KMS-11 (cell line): ENCODE measurements around the gene MRPL12.

Experiments used
- H2AFZ ChIP-seq: fragments of 200-600 bp; sonication (generic); 2 replicates; pipeline ENCODE4 v1.6.1; 2016; ENCODE audit warnings: antibody characterized with exemption, mixed run types, low read depth
- H3K27ac ChIP-seq: fragments of 200-600 bp; sonication (generic); 2 replicates; pipeline ENCODE4 v1.6.1; 2016; ENCODE audit warnings: mild to moderate bottlenecking, mixed run types
- H3K27me3 ChIP-seq: fragments of 200-600 bp; sonication (generic); 2 replicates; pipeline ENCODE4 v1.6.1; 2017; ENCODE audit warnings: mild to moderate bottlenecking, low read depth, mixed run types, moderate library complexity; ENCODE audit not compliant: insufficient read depth
- H3K36me3 ChIP-seq: fragments of 200-600 bp; sonication (generic); 2 replicates; pipeline ENCODE4 v1.6.1; 2017; ENCODE audit warnings: mild to moderate bottlenecking, mixed run types; ENCODE audit not compliant: insufficient read depth
- H3K4me1 ChIP-seq: fragments of 200-600 bp; sonication (generic); 2 replicates; pipeline ENCODE4 v1.6.1; 2016; ENCODE audit warnings: mild to moderate bottlenecking, low read depth, mixed run types; ENCODE audit not compliant: poor library complexity, severe bottlenecking
- H3K4me2 ChIP-seq: fragments of 200-600 bp; sonication (generic); 2 replicates; pipeline ENCODE4 v1.7.0; 2016; ENCODE audit warnings: mild to moderate bottlenecking, mixed run types
- H3K4me3 ChIP-seq: fragments of 200-600 bp; sonication (generic); IDR thresholded peaks from 2 replicates; pipeline ENCODE4 v1.6.1; 2017; ENCODE audit warnings: low read depth, low read length, mixed read lengths; ENCODE audit not compliant: insufficient read depth
- H3K79me2 ChIP-seq: fragments of 200-600 bp; sonication (generic); 2 replicates; pipeline ENCODE4 v1.6.1; 2016; ENCODE audit warnings: low read depth, mixed run types; ENCODE audit not compliant: insufficient read depth
- H3K9ac ChIP-seq: fragments of 200-600 bp; sonication (generic); 2 replicates; pipeline ENCODE4 v1.6.1; 2016; ENCODE audit warnings: mild to moderate bottlenecking, mixed run types
- H4K20me1 ChIP-seq: fragments of 200-600 bp; sonication (generic); 2 replicates; pipeline ENCODE4 v1.6.1; 2016; ENCODE audit warnings: mild to moderate bottlenecking, mixed run types; ENCODE audit not compliant: insufficient read depth
- TF ChIP-seq, protein P1 (sequence below): fragments of 200-600 bp; sonication (generic); conservative IDR thresholded peaks from 2 replicates; pipeline ENCODE4 v1.6.1; 2017; ENCODE audit warnings: low read depth, mild to moderate bottlenecking, antibody characterized with exemption, low read length, moderate library complexity, mixed read lengths

MRPL12 gene

DNA sequence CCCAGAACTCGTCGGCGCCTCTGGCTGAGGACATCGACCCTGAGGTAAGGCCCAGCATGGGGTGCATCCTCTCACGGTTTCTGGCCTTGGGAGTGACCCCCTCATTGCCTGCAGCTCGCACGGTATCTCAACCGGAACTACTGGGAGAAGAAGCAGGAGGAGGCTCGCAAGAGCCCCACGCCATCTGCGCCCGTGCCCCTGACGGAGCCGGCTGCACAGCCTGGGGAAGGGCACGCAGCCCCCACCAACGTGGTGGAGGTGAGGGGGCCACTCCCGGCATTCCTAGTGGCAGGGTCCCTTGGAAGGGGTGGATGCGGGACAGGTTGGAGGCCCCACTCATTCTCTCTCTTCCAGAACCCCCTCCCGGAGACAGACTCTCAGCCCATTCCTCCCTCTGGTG is 8.4 kb upstream of the MRPL12 start:
- Histone ChIP-seq H3K4me1 (no peaks in the 10 kb centered on the region), H3K4me2 (no peak overlapping the region), H3K4me3 (no peak overlapping the region), H3K9ac (no peak overlapping the region), H3K27ac (no peak overlapping the region), H3K27me3 (no peaks in the 10 kb centered on the region), H2AFZ (no peak overlapping the region), H4K20me1 (no peaks in the 10 kb centered on the region), H3K36me3 (no peaks in the 10 kb centered on the region; the same call in 1 of the 2 replicates), H3K79me2 (peaks cover 10% of the 10 kb centered on the region; the same call in 1 of the 2 replicates)
- TF ChIP-seq, protein P1, sequence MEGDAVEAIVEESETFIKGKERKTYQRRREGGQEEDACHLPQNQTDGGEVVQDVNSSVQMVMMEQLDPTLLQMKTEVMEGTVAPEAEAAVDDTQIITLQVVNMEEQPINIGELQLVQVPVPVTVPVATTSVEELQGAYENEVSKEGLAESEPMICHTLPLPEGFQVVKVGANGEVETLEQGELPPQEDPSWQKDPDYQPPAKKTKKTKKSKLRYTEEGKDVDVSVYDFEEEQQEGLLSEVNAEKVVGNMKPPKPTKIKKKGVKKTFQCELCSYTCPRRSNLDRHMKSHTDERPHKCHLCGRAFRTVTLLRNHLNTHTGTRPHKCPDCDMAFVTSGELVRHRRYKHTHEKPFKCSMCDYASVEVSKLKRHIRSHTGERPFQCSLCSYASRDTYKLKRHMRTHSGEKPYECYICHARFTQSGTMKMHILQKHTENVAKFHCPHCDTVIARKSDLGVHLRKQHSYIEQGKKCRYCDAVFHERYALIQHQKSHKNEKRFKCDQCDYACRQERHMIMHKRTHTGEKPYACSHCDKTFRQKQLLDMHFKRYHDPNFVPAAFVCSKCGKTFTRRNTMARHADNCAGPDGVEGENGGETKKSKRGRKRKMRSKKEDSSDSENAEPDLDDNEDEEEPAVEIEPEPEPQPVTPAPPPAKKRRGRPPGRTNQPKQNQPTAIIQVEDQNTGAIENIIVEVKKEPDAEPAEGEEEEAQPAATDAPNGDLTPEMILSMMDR: no peak

GRCh38 chr17:81695211-81695610 is 8.0 kb upstream of the MRPL12 start:
- Histone ChIP-seq H3K4me3 (no peak overlapping the region), H4K20me1 (no peaks in the 10 kb centered on the region), H3K79me2 (peaks cover 11% of the 10 kb centered on the region; the same call in 1 of the 2 replicates), H3K4me2 (no peak overlapping the region), H3K36me3 (no peaks in the 10 kb centered on the region; the same call in 1 of the 2 replicates), H3K9ac (no peak overlapping the region), H3K4me1 (no peaks in the 10 kb centered on the region), H3K27me3 (no peaks in the 10 kb centered on the region), H2AFZ (no peak overlapping the region), H3K27ac (no peak overlapping the region)
- TF ChIP-seq, protein P1: no peak

DNA sequence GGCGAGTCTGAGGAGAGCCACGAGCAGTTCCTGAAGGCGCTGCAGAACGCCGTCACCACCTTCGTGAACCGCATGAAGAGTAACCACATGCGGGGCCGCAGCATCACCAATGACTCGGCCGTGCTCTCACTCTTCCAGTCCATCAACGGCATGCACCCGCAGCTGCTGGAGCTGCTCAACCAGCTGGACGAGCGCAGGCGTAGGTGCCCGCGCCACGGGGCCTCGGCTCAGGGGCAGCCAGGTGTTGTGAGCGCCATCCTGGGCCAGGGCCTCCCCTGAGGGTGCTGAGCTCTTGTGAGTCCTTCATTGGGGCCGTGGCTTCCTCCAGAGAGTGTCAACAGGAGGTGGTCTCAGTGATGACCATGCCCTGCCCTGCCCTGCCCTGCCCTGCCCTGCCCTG is 7.4 kb upstream of the MRPL12 start:
- peaks cover 4% of the 10 kb centered on the region for H3K4me1 ChIP-seq
- H2AFZ ChIP-seq: no peak overlapping the region
- no peak overlapping the region for H3K9ac ChIP-seq
- no peaks in the 10 kb centered on the region for H4K20me1 ChIP-seq
- no peaks in the 10 kb centered on the region; the same call in 1 of the 2 replicates for H3K36me3 ChIP-seq
- TF ChIP-seq, protein P1: no peak
- no peak overlapping the region for H3K27ac ChIP-seq
- H3K27me3 ChIP-seq: no peaks in the 10 kb centered on the region
- H3K79me2 ChIP-seq: peaks cover 15% of the 10 kb centered on the region; the same call in 1 of the 2 replicates
- no peak overlapping the region for H3K4me2 ChIP-seq
- H3K4me3 ChIP-seq: no peak overlapping the region

GRCh38 chr17:81696218-81696941 is 6.8 kb upstream of the MRPL12 start:
- H3K36me3 ChIP-seq: no peaks in the 10 kb centered on the region; the same call in 1 of the 2 replicates
- TF ChIP-seq, protein P1: no peak

More at GRCh38 chr17:81696218-81696941, 6.8 kb upstream of the MRPL12 start:
- H3K4me2 ChIP-seq: no peak overlapping the region
- peaks cover 10% of the 10 kb centered on the region for H3K4me1 ChIP-seq
- H2AFZ ChIP-seq: no peak overlapping the region
- H3K27me3 ChIP-seq: no peaks in the 10 kb centered on the region
- no peak overlapping the region for H3K9ac ChIP-seq
- H4K20me1 ChIP-seq: no peaks in the 10 kb centered on the region
- no peak overlapping the region for H3K27ac ChIP-seq
- H3K4me3 ChIP-seq: no peak overlapping the region
- H3K79me2 ChIP-seq: peaks cover 21% of the 10 kb centered on the region; the same call in 1 of the 2 replicates
